SU-DHL-6 (cell line): ENCODE data around the gene WDR93.

Experiments used
- CTCF ChIP-seq: fragments of 200-600 bp; sonication (generic); IDR thresholded peaks from one replicate; pipeline ENCODE4 v1.5.1; 2017; ENCODE audit warnings: antibody characterized with exemption, mild to moderate bottlenecking, low read length, moderate library complexity; ENCODE audit not compliant: insufficient read depth, poor library complexity, severe bottlenecking
- EZH2phosphoT487 ChIP-seq: fragments of 200-600 bp; sonication (generic), shearing (Covaris generic); conservative IDR thresholded peaks from 2 replicates; pipeline ENCODE4 v1.6.1; 2018; ENCODE audit warnings: mild to moderate bottlenecking, antibody characterized with exemption, low read length, moderate library complexity, mixed read lengths

- TF ChIP-seq CTCF (no peak), EZH2phosphoT487 (no peak)
Measured at GRCh38 chr15:89672221-89673164, 18.1 kb upstream of the WDR93 start.
